IgD-negative memory B cell (primary cell): ENCODE data around the gene AICDA. TPM values are rescaled to one million over a fixed set of nuclear protein-coding genes. Genes with fewer than 3 reads are reported as not detected.

ENCODE experiments used
- H3K27ac Mint-ChIP-seq, 3 donors: one replicate each; pipeline ENCODE4 v1.8.0; 2020 to 2022; ENCODE audit warnings: mild to moderate bottlenecking in 3 of 3, mixed read lengths in 3 of 3, moderate library complexity in 1 of 3
- H3K27me3 Mint-ChIP-seq: one replicate; pipeline ENCODE4 v1.8.0; 2021; ENCODE audit warnings: mixed read lengths
- H3K36me3 Mint-ChIP-seq: one replicate; pipeline ENCODE4 v1.8.0; 2020; ENCODE audit warnings: mild to moderate bottlenecking, mixed read lengths
- H3K4me1 Mint-ChIP-seq, 3 donors: one replicate each; pipeline ENCODE4 v1.8.0; 2020 to 2022; ENCODE audit warnings: mixed read lengths in 3 of 3, mild to moderate bottlenecking in 1 of 3
- H3K4me3 Mint-ChIP-seq, 4 donors: one replicate each; pipeline ENCODE4 v1.8.0; 2020 to 2022; ENCODE audit warnings: mild to moderate bottlenecking in 4 of 4, mixed read lengths in 4 of 4, moderate library complexity in 3 of 4
- H3K9me3 Mint-ChIP-seq, 3 donors: one replicate each; pipeline ENCODE4 v1.8.0; 2020 to 2021; ENCODE audit warnings: mixed read lengths in 3 of 3, mild to moderate bottlenecking in 1 of 3
- polyA plus RNA-seq: library from polyadenylated mRNA; unstranded; fragments of 300-500 nt; fragmentation: Illumina TruSeq; gene quantifications from one replicate; pipeline ENCODE4 v1.2.3, GENCODE V29; 2021

AICDA gene
- polyA plus RNA-seq, 1 donor from 2014 or later, result 2.1 TPM

DNA sequence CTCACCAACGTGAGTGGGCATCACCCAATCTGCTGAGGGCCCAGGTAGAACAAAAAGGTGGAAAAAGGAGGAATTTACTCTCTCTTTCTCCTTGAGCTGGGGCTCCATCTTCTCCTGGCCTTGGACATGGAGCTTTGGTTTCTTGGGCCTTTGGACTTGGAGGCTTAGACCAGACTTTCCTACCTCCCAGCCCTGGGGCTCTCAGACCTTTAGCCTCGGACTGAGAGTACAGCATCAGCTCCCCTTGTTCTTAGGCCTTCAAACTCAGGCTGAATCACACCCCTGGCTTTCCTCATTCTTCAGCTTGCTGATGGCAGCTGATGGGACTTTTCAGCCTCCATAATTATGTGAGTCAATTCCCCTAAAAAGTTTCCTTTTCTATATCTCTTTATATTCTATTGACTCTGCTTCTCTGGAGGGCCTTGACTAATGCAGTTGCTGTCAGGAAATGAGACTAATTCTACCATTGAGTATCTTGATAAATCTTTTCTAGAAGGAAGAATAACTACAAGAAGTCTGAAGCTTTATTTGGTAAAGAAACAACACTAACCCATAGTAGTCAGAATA lies 56.0 kb downstream of the AICDA start:
- Mint-ChIP-seq H3K27me3 (no peaks in the 10 kb centered on the region), H3K9me3 (peaks cover 0 to under 1% (median 0%) of the 10 kb centered on the region in 3 donors), H3K4me1 (no peaks in the 10 kb centered on the region), H3K27ac (no peak overlapping the region), H3K36me3 (no peaks in the 10 kb centered on the region), H3K4me3 (no peak overlapping the region)

DNA sequence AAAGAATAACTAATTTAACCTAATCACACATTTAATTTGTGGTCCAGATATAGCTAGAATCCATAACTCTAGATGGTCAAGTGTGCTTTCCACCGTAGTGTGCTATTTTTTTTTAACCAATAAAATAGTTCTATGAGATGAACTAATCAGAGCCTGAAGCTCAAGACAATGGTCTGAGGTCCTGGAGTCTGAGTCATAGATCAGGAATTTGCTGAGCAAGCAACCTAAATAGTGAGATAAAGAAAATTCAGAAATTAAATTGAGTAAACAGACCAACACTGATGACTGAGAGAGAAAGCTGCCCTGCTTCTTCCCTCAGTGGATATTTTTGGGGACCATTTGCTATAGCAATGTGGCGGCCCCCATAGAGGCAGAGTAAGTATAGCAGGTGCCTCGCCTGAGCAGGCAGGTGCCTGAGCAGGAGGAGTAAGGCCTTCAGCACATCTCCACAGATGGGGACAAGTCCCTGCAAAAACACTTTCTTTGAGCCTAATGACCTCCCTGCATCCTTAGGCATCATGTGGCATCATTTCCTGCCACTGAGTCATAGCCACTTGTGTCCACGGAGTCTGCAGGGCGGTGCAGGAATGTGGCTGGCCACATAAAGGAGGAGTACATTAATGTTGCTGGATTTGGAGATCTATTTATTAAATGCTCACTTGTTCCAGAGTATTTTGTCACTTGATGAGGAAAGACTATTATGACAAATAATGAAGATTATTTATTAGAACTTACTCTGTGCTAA lies 58.0 kb downstream of the AICDA start:
- H3K27me3 Mint-ChIP-seq, result no peaks in the 10 kb centered on the region
- no peak overlapping the region for H3K27ac Mint-ChIP-seq
- no peak overlapping the region for H3K4me3 Mint-ChIP-seq
- no peaks in the 10 kb centered on the region for H3K4me1 Mint-ChIP-seq
- H3K36me3 Mint-ChIP-seq, result no peaks in the 10 kb centered on the region
- H3K9me3 Mint-ChIP-seq, result no peaks in the 10 kb centered on the region

DNA sequence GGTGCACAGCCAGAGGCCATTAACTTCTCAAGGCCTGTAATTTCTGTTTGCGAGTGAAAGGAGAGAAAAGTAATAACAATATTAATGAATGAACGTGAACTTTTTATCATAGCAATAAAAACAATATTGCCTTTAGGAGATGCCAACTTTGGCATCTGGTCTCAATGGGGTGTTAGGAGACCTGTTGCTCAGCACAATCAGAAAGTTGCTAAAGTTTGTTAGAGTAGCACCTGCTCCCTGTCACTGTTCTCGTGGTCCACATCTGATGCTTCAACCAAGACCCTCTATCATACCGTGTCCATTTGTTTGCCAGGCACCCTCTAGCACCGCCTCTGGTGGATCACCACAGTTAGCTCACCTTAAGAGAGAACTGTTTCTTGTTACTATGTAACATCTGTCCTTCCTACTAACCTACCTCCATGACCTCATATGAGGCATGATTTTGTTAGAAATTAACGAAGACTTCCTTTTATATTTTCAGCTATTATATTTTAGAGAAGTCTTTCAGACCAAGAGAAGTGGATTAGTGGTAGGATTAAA lies 59.5 kb downstream of the AICDA start:
- Mint-ChIP-seq H3K36me3 (no peaks in the 10 kb centered on the region), H3K4me3 (no peak overlapping the region), H3K27me3 (no peaks in the 10 kb centered on the region), H3K4me1 (no peaks in the 10 kb centered on the region), H3K27ac (no peak overlapping the region), H3K9me3 (no peaks in the 10 kb centered on the region)

Other genes starting within 250 kb of the AICDA start
- not detected for gene CLEC6A, start 156.9 kb downstream of the AICDA start, polyA plus RNA-seq
- not detected for gene CLEC4D, start 99.4 kb downstream of the AICDA start, polyA plus RNA-seq
- not detected for gene CLEC4E, start 72.0 kb downstream of the AICDA start, polyA plus RNA-seq
- gene MFAP5, start 50.0 kb upstream of the AICDA start, polyA plus RNA-seq, result not detected
- 10.9 TPM for gene RIMKLB, start 85.1 kb upstream of the AICDA start, polyA plus RNA-seq
- not detected for gene A2ML1, start 209.8 kb upstream of the AICDA start, polyA plus RNA-seq